Spinal cord (tissue), 10 donors: Measurements from ENCODE around the gene MEIOB. TPM values are rescaled to one million over a fixed set of nuclear protein-coding genes. Genes with fewer than 3 reads are reported as not detected.

Experiments used
- DNase-seq, 6 donors: peaks; one replicate each; pipeline versions ENCODE4 v3.0.0 to v3.0.0-alpha.2; 2013 to 2015; ENCODE audit warnings: low spot score in 6 of 6, low read depth in 4 of 6
- H3K27ac ChIP-seq: one replicate; pipeline ENCODE4 v1.5.1; 2013; ENCODE audit warnings: low read depth, low read length, control low read depth
- H3K27me3 ChIP-seq: one replicate; pipeline ENCODE4 v1.6.1; 2013; ENCODE audit warnings: low read length; ENCODE audit not compliant: control insufficient read depth, insufficient read depth
- H3K36me3 ChIP-seq: one replicate; pipeline ENCODE4 v1.6.1; 2013; ENCODE audit warnings: low read length; ENCODE audit not compliant: control insufficient read depth, insufficient read depth
- H3K4me1 ChIP-seq: one replicate; pipeline ENCODE4 v1.6.1; 2013; ENCODE audit warnings: low read length; ENCODE audit not compliant: control insufficient read depth, insufficient read depth
- H3K4me3 ChIP-seq: one replicate; pipeline ENCODE4 v1.5.1; 2013; ENCODE audit warnings: low read depth, low read length, control low read depth
- H3K9me3 ChIP-seq: one replicate; pipeline ENCODE4 v1.6.1; 2013; ENCODE audit warnings: low read length; ENCODE audit not compliant: control insufficient read depth, insufficient read depth
- WGBS: methylation state at CpG from one replicate; pipeline ENCODE4 v1.1.5; 2013; ENCODE audit warnings: missing lambda C conversion rate; ENCODE audit not compliant: insufficient coverage; 5-methylcytosine and 5-hydroxymethylcytosine counted together
- polyA plus RNA-seq, 2 donors: library from polyadenylated mRNA; unstranded; fragments of 120-200 nt; gene quantifications; one replicate each; pipeline ENCODE4 v1.2.1, GENCODE V29; 2013; ENCODE audit not compliant: insufficient read length in 2 of 2
- total RNA-seq, 2 donors: library from RNA; depleted of rRNA in 1 of 2; stranded (reverse); fragments of 120-200 nt in 1 of 2; fragments of >200 nt in 1 of 2; gene quantifications; one replicate each; pipeline versions ENCODE4 v1.2.3 to v1.2.4, GENCODE V29; 2013 to 2014
- donor health status: healthy.

The MEIOB gene
- total and polyA plus RNA-seq, 4 donors: 0.83 to 2.6 (median 1.5) TPM

DNA sequence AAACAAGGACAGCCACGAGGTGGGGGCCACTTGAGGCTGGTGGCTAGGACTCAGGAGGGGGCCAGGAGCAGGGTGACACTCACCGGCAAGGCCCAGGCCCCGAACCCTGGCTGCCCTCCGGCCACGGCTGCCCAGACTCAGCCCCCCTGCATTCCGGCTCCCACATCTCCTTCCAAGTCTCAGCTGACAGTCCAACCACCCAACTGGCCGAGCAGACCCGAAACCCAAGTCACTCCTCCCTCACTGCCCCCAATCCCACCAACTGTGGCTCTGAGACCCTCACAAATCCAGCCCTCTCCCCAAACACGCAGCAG lies 54.7 kb downstream of the MEIOB start:
- Histone ChIP-seq H3K27ac (no peak overlapping the region), H3K9me3 (no peaks in the 10 kb centered on the region), H3K27me3 (no peaks in the 10 kb centered on the region), H3K36me3 (peaks cover 84% of the 10 kb centered on the region), H3K4me1 (no peaks in the 10 kb centered on the region), H3K4me3 (no peak overlapping the region)
- WGBS: 91% methylated on average over 9 of the region's 9 CpGs
- DNase-seq: no peak

DNA sequence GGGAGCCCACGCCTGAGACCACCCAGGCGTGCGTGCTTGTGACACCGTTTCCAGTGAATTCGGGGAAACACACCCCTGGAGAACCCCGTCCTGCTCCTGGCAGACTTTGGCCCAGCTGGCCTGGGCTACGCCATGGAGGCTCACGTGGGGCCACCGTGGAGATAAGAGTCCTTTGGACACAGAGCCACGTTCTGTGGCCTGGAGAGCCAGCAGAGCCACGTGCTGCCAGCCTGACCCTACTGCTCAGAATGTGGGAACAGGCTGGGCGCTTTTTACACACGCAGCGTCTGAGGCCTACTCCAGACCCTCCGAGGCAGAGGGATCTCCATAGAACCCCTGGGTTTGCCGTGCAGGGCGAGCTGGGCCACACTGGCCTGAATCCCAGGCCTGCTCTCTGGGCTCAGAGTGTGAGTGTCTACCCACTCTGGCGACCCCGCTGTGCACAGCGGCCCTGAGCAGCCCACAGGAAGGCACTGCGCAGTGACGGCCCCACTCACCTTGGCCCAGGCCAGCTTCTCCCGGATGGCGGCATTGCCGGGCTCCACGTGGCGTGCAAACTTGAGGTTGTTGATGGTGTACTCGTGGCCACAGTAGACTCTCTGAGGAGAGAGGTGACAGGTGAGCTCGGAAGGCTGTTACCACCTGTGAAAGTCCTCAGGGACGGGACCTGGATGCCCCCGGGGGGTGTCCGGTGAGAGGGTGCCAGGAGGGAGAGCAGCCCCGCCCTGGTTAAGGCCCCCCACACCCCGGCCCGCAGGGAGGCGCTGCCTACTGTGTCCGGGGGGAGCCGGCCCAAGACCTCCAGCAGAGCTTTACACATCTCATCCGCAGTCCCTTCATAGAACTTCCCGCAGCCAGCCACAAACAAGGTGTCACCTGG lies 55.3 kb downstream of the MEIOB start:
- no peak for DNase-seq
- H3K27ac ChIP-seq: no peak overlapping the region
- no peaks in the 10 kb centered on the region for H3K4me1 ChIP-seq
- no peak overlapping the region for H3K4me3 ChIP-seq
- no peaks in the 10 kb centered on the region for H3K27me3 ChIP-seq
- 96% methylated on average over 35 of the region's 40 CpGs for WGBS
- H3K36me3 ChIP-seq: peaks cover 78% of the 10 kb centered on the region
- no peaks in the 10 kb centered on the region for H3K9me3 ChIP-seq

DNA sequence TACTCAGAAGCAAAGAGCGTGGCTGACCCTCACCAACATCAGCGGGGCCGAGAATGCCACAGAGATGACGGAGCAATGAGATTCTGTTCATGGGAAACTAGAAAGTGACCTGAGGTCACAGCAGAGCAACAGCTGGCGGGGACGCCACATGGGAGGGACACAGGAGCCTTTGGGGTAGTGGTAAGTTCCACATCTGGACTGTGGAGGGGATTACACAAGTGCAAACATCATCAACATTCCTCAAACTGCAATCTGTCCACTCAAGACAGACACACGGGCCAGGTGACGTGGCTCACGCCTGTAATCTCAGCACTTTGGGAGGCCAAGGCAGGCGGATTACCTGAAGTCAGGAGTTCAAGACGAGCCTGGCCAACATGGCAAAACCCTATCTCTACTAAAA lies 56.5 kb downstream of the MEIOB start:
- H3K27me3 ChIP-seq: no peaks in the 10 kb centered on the region
- H3K9me3 ChIP-seq: no peaks in the 10 kb centered on the region
- peak overlapping the region; percentile 15 for H3K27ac ChIP-seq
- peaks cover 73% of the 10 kb centered on the region for H3K36me3 ChIP-seq
- no peak overlapping the region for H3K4me3 ChIP-seq
- 97% methylated on average over 4 of the region's 11 CpGs for WGBS
- no peak for DNase-seq
- no peaks in the 10 kb centered on the region for H3K4me1 ChIP-seq

DNA sequence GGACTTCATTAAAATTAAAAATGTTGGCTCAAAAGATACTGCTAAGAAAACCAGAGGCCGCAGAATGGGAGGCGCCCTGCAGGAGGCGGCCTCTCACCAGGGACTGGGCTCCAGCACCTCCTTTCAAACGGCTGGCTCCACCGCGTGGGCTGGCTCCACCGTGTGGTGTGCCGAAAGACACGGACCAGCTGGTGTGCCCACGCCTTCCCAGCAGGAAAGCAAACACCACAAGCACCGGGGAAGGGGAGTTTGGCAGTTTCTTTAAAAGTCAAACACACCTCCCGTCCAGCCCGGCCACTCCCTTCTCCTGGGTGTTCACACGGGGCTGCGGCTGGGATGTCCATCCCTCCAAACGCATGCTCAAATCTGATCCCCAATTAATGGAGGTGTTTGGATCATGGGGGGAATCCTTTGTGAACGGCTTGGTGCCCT lies 59.2 kb downstream of the MEIOB start:
- no peaks in the 10 kb centered on the region for H3K27me3 ChIP-seq
- peaks cover 73% of the 10 kb centered on the region for H3K36me3 ChIP-seq
- H3K4me1 ChIP-seq: no peaks in the 10 kb centered on the region
- no peak overlapping the region for H3K27ac ChIP-seq
- WGBS: 33% methylated on average over 7 of the region's 17 CpGs
- H3K4me3 ChIP-seq: no peak overlapping the region
- H3K9me3 ChIP-seq: no peaks in the 10 kb centered on the region
- peak in 2 of 6 donors; percentile 19 to 34 for DNase-seq

DNA sequence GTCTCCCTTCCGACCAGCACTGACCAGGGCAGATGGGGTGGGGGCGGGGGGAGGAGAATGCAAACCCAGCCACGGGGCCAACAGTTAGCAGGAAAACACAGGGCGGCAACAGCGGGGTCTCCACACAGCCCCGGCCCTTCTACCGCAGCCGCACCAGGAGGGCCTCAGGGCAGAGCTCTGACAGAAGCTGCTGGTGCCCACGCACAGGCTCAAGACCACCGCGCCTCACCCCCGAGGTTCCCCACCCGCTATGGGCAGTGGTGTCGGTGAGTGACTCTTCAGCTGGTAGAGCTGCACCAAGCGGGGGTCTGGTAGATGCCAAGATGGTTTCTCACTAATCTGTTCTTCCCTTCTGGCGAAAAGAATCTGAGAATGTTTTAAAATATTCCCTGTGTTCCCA lies 61.4 kb downstream of the MEIOB start:
- H3K4me1 ChIP-seq: no peaks in the 10 kb centered on the region
- H3K27me3 ChIP-seq: no peaks in the 10 kb centered on the region
- peaks cover 63% of the 10 kb centered on the region for H3K36me3 ChIP-seq
- no peak overlapping the region for H3K27ac ChIP-seq
- H3K4me3 ChIP-seq: no peak overlapping the region
- WGBS: 96% methylated on average over 15 of the region's 16 CpGs
- H3K9me3 ChIP-seq: no peaks in the 10 kb centered on the region
- DNase-seq: no peak

DNA sequence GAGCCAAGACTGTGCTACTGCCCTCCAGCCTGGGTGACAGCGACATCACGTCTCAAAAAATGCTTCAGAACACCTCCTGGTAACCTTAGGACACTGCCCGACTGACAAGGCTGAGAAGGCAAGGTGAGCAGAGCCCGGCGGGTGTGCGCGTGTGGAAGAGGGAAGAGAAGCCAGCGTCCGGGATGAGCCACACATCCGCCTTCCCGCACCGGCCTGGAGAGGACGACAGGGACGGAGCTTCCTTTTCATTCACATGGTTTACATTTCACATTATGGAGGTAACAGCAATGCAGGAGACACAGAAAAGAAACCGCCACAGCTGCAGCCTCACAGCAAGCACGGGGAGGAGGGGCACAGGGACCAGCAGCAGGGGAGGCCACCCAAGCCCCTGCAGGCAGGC lies 61.9 kb downstream of the MEIOB start:
- H3K36me3 ChIP-seq: peaks cover 63% of the 10 kb centered on the region
- H3K4me3 ChIP-seq: no peak overlapping the region
- 100% methylated on average over 8 of the region's 16 CpGs for WGBS
- no peaks in the 10 kb centered on the region for H3K4me1 ChIP-seq
- no peaks in the 10 kb centered on the region for H3K9me3 ChIP-seq
- H3K27me3 ChIP-seq: no peaks in the 10 kb centered on the region
- no peak overlapping the region for H3K27ac ChIP-seq
- no peak for DNase-seq

DNA sequence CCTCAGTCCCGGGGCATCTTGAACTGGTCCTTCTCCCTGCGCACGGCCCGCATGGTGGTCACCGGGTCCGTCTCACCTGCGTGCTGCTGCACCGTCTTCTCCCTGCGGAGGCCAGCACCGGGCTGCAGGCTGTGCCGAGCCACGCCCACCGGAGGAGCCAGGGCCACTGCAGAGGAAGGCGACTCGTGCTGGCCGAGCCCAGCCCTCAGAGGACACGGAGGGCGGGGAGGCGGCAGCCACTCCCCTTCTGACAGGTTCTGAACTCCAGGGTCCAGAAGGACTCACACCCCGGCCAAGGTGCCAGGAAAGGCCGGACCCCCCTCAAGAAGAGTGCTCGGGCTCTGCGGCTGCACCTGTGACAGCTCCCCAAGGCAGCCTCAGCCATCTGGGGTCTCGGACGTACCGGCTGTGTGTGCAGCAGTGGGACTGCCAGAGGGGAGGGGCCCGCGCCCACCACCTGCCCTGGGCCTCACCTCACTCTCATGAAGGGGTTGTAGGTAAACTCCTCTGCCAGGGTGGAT lies 62.6 kb downstream of the MEIOB start:
- H3K27ac ChIP-seq: no peak overlapping the region
- H3K4me3 ChIP-seq: no peak overlapping the region
- H3K4me1 ChIP-seq: no peaks in the 10 kb centered on the region
- no peaks in the 10 kb centered on the region for H3K27me3 ChIP-seq
- peaks cover 63% of the 10 kb centered on the region for H3K36me3 ChIP-seq
- WGBS: 69% methylated on average over 25 of the region's 28 CpGs
- H3K9me3 ChIP-seq: no peaks in the 10 kb centered on the region
- no peak for DNase-seq

DNA sequence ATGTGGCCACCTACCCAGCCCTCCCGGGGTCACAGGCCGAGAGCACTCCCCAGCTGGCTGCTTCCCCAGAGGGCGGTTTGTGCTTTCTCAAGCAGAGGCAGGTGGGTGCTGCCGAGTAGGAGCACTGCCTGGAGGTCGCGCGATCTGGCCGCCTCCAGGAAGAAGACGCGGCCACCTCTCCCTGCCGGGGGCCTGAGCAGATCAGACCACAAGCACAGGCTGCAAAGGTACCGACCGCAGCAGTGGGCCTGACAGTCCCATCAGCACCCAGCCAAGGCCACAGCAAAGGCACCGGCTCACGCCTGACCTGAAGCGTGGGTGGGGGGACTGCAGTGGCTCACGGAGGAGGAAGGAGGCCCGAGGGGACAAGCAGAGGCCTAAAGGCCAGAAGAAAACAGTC lies 63.3 kb downstream of the MEIOB start:
- no peak overlapping the region for H3K4me3 ChIP-seq
- no peak for DNase-seq
- H3K4me1 ChIP-seq: no peaks in the 10 kb centered on the region
- no peak overlapping the region for H3K27ac ChIP-seq
- peaks cover 57% of the 10 kb centered on the region for H3K36me3 ChIP-seq
- 79% methylated on average over 17 of the region's 18 CpGs for WGBS
- no peaks in the 10 kb centered on the region for H3K27me3 ChIP-seq
- no peaks in the 10 kb centered on the region for H3K9me3 ChIP-seq

DNA sequence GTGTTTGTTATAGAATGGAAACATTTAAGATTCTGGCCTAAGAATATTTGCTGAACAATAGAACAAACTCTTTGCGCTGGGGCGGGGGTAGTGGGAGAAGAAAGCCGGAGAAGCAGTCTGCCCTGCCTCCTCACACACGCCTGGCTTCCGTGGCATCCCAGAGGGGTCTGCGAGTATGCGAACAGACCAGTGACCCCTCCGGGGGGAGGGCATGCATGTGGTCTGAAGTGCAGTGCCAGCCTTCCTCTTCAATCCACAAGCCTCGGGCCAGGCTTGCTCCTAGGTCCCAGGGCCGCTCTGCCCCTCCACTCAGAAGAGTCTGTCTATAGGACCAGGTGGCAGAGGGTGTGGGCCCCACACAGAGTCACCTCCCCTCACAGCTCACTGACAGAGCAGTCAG lies 64.3 kb downstream of the MEIOB start:
- Histone ChIP-seq H3K9me3 (no peaks in the 10 kb centered on the region), H3K36me3 (peaks cover 50% of the 10 kb centered on the region), H3K27ac (no peak overlapping the region), H3K4me1 (no peaks in the 10 kb centered on the region), H3K27me3 (no peaks in the 10 kb centered on the region), H3K4me3 (no peak overlapping the region)
- no peak for DNase-seq
- WGBS: 85% methylated on average over 10 of the region's 10 CpGs

DNA sequence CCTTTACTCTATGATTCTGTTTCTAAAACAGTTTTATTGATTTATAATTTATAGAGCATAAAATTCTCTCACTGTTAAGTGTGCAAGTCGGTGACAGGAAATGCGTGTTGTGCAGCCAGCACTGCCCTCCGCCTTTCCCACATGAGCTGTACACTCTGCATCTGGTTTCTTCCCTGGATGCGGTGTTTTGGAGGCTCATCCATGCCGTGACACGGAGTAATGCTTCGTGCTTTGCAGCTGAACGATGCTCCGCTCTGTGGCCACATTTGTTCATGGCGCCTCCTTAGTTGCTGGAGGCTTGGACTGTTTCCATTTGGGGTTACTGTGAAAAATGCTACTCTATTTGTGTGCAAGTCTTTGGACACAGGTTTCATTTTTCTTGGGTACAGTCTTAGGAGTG lies 71.3 kb downstream of the MEIOB start:
- H3K4me1 ChIP-seq: no peaks in the 10 kb centered on the region
- DNase-seq: no peak
- 80% methylated on average over 10 of the region's 10 CpGs for WGBS

More for the DNA sequence above, 71.3 kb downstream of the MEIOB start:
- H3K9me3 ChIP-seq: peaks cover 5% of the 10 kb centered on the region
- no peak overlapping the region for H3K4me3 ChIP-seq
- H3K27me3 ChIP-seq: no peaks in the 10 kb centered on the region
- H3K36me3 ChIP-seq: peaks cover 5% of the 10 kb centered on the region
- H3K27ac ChIP-seq: no peak overlapping the region
